Esophagus muscularis mucosa (tissue), 4 donors: ENCODE data around the gene LCNL1. TPM values are rescaled to one million over a fixed set of nuclear protein-coding genes. Genes with fewer than 3 reads are reported as not detected.

Source experiments
- DNase-seq: peaks from one replicate; pipeline ENCODE4 v3.0.0-alpha.2; 2017; ENCODE audit errors: extremely low spot score
- H3K27ac ChIP-seq, 4 donors: fragments of 200-600 bp; sonication (generic); replicated peaks in 1 of 4; 1 replicate in 3 of 4; 2 replicates in 1 of 4; pipeline ENCODE4 v1.5.1; 2016 to 2019; ENCODE audit warnings: mild to moderate bottlenecking in 1 of 4
- H3K27me3 ChIP-seq, 4 donors: fragments of 200-600 bp; sonication (generic); one replicate each; pipeline versions ENCODE4 v1.5.1 to v1.6.0; 2016 to 2019
- H3K36me3 ChIP-seq, 4 donors: fragments of 200-600 bp; sonication (generic); one replicate each; pipeline ENCODE4 v1.5.1; 2016 to 2019
- H3K4me1 ChIP-seq, 4 donors: fragments of 200-600 bp; sonication (generic); one replicate each; pipeline ENCODE4 v1.5.1; 2016 to 2019
- H3K4me3 ChIP-seq, 4 donors: fragments of 200-600 bp; sonication (generic); 1 replicate in 2 of 4; 2 replicates in 2 of 4; pipeline ENCODE4 v1.5.1; 2016 to 2019; ENCODE audit warnings: mild to moderate bottlenecking in 4 of 4, moderate library complexity in 1 of 4
- H3K9me3 ChIP-seq, 4 donors: fragments of 200-600 bp; sonication (generic); 1 replicate in 3 of 4; 2 replicates in 1 of 4; pipeline ENCODE4 v1.5.1; 2016 to 2019
- CTCF ChIP-seq, 3 experiments: fragments of 200-600 bp in 2 of 3; fragments of 450-650 bp in 1 of 3; sonication (generic) in 2 of 3; IDR thresholded peaks; one replicate each; pipeline ENCODE4 v1.5.1; 2017 to 2019; ENCODE audit warnings: antibody characterized with exemption in 3 of 3, mild to moderate bottlenecking in 2 of 3, moderate library complexity in 1 of 3
- EP300 ChIP-seq: sonication (generic); formaldehyde crosslinking; IDR thresholded peaks from one replicate; pipeline ENCODE4 v1.6.1; 2017; ENCODE audit warnings: antibody characterized with exemption
- POLR2A ChIP-seq: fragments of 450-650 bp; IDR thresholded peaks from one replicate; pipeline ENCODE4 v1.6.1; 2017; ENCODE audit warnings: antibody characterized with exemption, moderate library complexity, mild to moderate bottlenecking, low read depth
- POLR2AphosphoS5 ChIP-seq, 2 donors: sonication (generic); formaldehyde crosslinking; IDR thresholded peaks; one replicate each; pipeline ENCODE4 v1.6.1; 2017; ENCODE audit warnings: antibody characterized with exemption in 2 of 2
- WGBS: methylation state at CpG from one replicate; pipeline ENCODE4 v1.1.5; 2018; 5-methylcytosine and 5-hydroxymethylcytosine counted together
- intact Hi-C: fragments of 100-400 bp; cut with DNase I; formaldehyde crosslinking; loops from one replicate; pipeline ENCODE4 v1.15.1; 2023
- total RNA-seq, 4 donors: library from RNA; depleted of rRNA; stranded (reverse); fragments of >200 nt; gene quantifications; one replicate each; pipeline versions ENCODE4 v1.1.0 to v1.2.1, GENCODE V29; 2016

Gene LCNL1
- total RNA-seq, 4 donors from 2014 or later, result 0.11 to 0.42 (median 0.39) TPM; not detected in 1

DNA sequence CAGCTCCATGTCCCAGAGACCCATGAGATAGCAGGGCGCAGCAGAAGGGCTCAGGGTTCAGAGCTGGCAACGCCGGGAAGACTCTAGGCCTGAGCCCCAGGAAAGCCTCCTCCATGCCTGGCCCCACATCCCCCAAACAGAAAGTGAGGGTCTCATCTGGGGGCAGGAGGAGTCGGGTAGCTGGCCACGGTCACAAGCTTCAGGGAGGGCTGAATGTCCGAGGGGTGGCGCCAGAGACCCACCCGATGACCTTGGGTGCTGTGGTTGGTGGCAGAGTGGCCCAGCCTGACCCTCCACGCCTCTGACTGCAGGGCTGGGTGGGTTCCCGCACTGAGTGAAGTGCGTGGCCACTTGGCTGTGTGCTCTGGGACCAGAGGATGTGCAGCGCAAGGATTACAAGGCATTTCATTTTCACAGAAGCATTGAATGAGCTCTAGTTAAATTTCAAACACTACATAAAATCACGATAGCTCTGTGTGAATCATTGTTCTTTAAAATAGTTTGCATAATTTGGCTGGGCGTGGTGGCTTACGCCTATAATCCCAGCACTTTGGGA lies 34.8 kb upstream of the LCNL1 start:
- WGBS, result 66% methylated on average over 10 of the region's 15 CpGs
- peaks cover 36 to 52% (median 43%) of the 10 kb centered on the region in 4 donors for H3K4me1 ChIP-seq
- H3K9me3 ChIP-seq, result no peaks in the 10 kb centered on the region
- H3K27me3 ChIP-seq, result peaks cover 0 to 3% (median 0%) of the 10 kb centered on the region in 4 donors
- no peak for DNase-seq
- TF ChIP-seq POLR2AphosphoS5 (IDR thresholded peaks at IDR 0.05) (no peak), EP300 (no peak), POLR2A (no peak), CTCF (IDR thresholded peaks at IDR 0.05) (peak; percentile 21 to 39 (median 27))
- H3K27ac ChIP-seq, result no peak overlapping the region
- no peak overlapping the region for H3K4me3 ChIP-seq
- peaks cover 2 to 3% (median 2%) of the 10 kb centered on the region in 4 donors for H3K36me3 ChIP-seq
- intact Hi-C loops, result loop anchor here (5.0 kb wide), 2 partner anchors 44 to 89 kb away; partner anchors contain the start of gene PAXX

- no peaks in the 10 kb centered on the region for H3K36me3 ChIP-seq
- H3K9me3 ChIP-seq, result no peaks in the 10 kb centered on the region
- DNase-seq, result no peak
- H3K4me1 ChIP-seq, result peaks cover 30 to 44% (median 35%) of the 10 kb centered on the region in 4 donors
- TF ChIP-seq EP300 (no peak), POLR2AphosphoS5 (IDR thresholded peaks at IDR 0.05) (no peak), CTCF (IDR thresholded peaks at IDR 0.05) (no peak), POLR2A (no peak)
- WGBS, result 18% methylated on average over 20 of the region's 22 CpGs
- peak overlapping the region; percentile 77 to 92 (median 84) for H3K4me3 ChIP-seq
- no peaks in the 10 kb centered on the region for H3K27me3 ChIP-seq
- intact Hi-C loops, result loop anchor here (5.0 kb wide), 2 partner anchors 43 to 88 kb away; partner anchors contain the start of gene PAXX
- H3K27ac ChIP-seq, result peak overlapping the region; percentile 86 to 92 (median 90)
Observed at GRCh38 chr9:136949239-136949816, 33.5 kb upstream of the LCNL1 start.

- Histone ChIP-seq H3K27ac (peak overlapping the region; percentile 86 to 92 (median 90)), H3K4me1 (peaks cover 27 to 40% (median 31%) of the 10 kb centered on the region in 4 donors), H3K36me3 (no peaks in the 10 kb centered on the region), H3K9me3 (no peaks in the 10 kb centered on the region), H3K27me3 (no peaks in the 10 kb centered on the region), H3K4me3 (peak overlapping the region; percentile 77 to 92 (median 84))
- TF ChIP-seq POLR2A (peak; percentile 37), EP300 (no peak), POLR2AphosphoS5 (IDR thresholded peaks at IDR 0.05) (peak; percentile 88 to 94), CTCF (IDR thresholded peaks at IDR 0.05) (peak; percentile 17 to 39 (median 32))
- WGBS, result 2% methylated on average over 11 of the region's 63 CpGs
- intact Hi-C loops, result loop anchor here (5.0 kb wide), 3 partner anchors 42 to 163 kb away; partner anchors contain the start of gene PAXX
- DNase-seq, result peak; percentile 98
Observed at GRCh38 chr9:136949817-136950655, 32.8 kb upstream of the LCNL1 start.

DNA sequence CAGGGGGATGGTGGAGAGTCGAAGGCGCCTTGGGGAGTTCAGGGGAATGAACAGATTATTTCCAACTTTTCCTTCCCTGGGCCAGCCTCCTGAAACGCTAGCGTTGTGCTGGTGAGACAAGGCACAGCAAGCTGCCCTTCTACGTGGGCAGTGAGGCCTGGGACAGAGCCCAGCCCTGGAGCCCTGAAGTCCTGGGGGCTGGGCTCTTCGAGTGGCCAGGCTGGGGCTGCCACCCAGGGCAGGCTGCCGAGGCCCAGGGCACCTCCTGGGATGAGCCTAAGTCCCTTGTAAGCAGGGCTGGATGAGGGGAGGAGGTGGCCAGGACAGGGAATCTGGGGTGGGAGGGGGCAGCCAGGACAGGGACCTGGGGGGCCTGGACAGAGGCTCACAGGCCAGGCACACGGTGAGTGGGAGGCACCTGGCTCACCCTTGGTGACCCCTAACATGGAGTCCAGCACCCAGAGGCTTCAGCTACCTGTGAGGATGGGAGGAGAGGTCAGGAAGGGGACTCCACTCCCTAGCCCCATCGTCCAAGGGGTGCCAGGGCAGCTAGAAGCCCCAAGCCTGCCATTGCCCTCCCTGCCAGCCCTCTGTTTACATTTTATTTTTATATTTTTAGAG lies 32.0 kb upstream of the LCNL1 start:
- intact Hi-C loops, result loop anchor here (5.0 kb wide), 1 partner anchor 163 kb away; no protein-coding TSS in a partner anchor
- no peaks in the 10 kb centered on the region for H3K9me3 ChIP-seq
- H3K36me3 ChIP-seq, result no peaks in the 10 kb centered on the region
- peak overlapping the region; percentile 77 to 92 (median 84) for H3K4me3 ChIP-seq
- peaks cover 25 to 33% (median 28%) of the 10 kb centered on the region in 4 donors for H3K4me1 ChIP-seq
- TF ChIP-seq POLR2A, result no peak
- TF ChIP-seq CTCF (IDR thresholded peaks at IDR 0.05), result no peak
- no peaks in the 10 kb centered on the region for H3K27me3 ChIP-seq
- no peak for DNase-seq
- peak overlapping the region; percentile 86 to 92 (median 90) for H3K27ac ChIP-seq
- 88% methylated on average over 2 of the region's 9 CpGs for WGBS
